Activated T-helper 2 cell treated with anti-CD3 and anti-CD28 coated beads, Interferon-gamma antibody, Interleukin-2, Interleukin-4, amounts not matched to agents 10 μg/mL and 5 μg/mL and 100 μg/mL, durations not matched to agents 14 hours and 24 hours and 36 hours (primary cell): ENCODE data around the gene PRXL2A. TPM values are rescaled to one million over a fixed set of nuclear protein-coding genes. Genes with fewer than 3 reads are reported as not detected.
"Not testable (repeated sequence)": the region's sequence is repeated elsewhere in the genome, so short reads cannot be mapped to it uniquely, and the experiment has no call there.

Experiments used
- DNase-seq: peaks from one replicate; pipeline ENCODE4 v3.0.0; 2021; ENCODE audit warnings: low spot score
- H3K27ac Mint-ChIP-seq: one replicate; pipeline ENCODE4 v1.8.0; 2021; ENCODE audit warnings: mixed read lengths
- H3K27me3 Mint-ChIP-seq: one replicate; pipeline ENCODE4 v1.8.0; 2021; ENCODE audit warnings: low read depth, mixed read lengths
- H3K36me3 Mint-ChIP-seq: one replicate; pipeline ENCODE4 v1.8.0; 2021; ENCODE audit warnings: low read depth, mixed read lengths
- H3K4me1 Mint-ChIP-seq: one replicate; pipeline ENCODE4 v1.8.0; 2021; ENCODE audit warnings: low read depth, mixed read lengths
- H3K4me3 Mint-ChIP-seq: one replicate; pipeline ENCODE4 v1.8.0; 2021; ENCODE audit warnings: low read depth, mild to moderate bottlenecking, moderate library complexity, mixed read lengths
- H3K9me3 Mint-ChIP-seq: one replicate; pipeline ENCODE4 v1.8.0; 2021; ENCODE audit warnings: mixed read lengths
- intact Hi-C: fragments of 100-400 bp; cut with micrococcal nuclease; formaldehyde crosslinking; loops from one replicate; pipeline ENCODE4 v1.15.1; 2023
- total RNA-seq: library from RNA; stranded (reverse); gene quantifications from 2 replicates; pipeline ENCODE4 v1.2.3, GENCODE V29; 2022

The PRXL2A gene, protein sequence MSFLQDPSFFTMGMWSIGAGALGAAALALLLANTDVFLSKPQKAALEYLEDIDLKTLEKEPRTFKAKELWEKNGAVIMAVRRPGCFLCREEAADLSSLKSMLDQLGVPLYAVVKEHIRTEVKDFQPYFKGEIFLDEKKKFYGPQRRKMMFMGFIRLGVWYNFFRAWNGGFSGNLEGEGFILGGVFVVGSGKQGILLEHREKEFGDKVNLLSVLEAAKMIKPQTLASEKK
- total RNA-seq, result 18.4 and 19.6 TPM in 2 replicates

DNA sequence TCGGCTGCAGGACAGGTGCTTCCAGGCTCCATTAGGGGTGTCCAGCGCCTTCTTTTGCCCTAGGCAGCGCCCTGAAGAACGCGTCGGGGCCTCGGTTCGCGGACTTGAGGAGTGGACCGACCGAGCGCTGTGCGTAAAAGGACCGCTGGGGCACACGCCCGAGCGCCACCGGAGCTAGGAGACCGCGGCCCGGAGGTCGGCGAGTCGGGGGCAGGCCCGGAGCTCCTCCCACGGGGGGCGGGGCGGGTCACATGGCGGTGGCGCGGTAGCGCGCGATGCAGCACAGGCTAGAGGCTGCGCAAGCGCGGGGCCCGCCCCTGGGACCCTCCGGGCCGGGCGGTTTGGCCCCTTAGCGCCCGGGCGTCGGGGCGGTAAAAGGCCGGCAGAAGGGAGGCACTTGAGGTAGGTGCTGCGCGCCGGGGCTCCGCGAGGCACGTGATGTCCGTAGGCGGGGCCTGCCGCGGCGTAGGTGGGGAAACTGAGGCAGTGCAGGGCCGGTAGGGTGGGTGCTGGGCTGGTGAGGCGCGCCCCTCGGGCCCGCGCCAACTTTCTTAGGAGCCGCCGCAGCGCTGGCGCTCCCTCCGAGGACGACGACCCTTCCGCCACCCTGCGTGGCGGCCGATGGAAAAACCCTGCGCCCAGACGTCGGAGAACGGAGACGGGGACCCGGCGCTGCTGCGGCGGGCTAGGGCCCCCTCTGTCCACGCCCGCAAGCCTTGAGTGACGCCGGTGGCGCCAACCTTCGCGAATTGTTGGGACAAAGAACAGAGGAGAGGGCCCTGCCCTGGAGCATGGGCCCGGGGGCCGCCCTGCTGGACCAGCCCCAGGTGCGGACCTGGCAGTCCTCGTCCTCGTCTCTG, at the start of gene PRXL2A:
Gene PRXL2A, plus strand, starts transcription at position 310 of the 860 bp plus-strand sequence. CDS start 11,917 bp downstream, outside the sequence.
- intact Hi-C loops, result no loop called here
- H3K4me1 Mint-ChIP-seq, result peaks cover 33% of the 10 kb centered on the region
- peak within 1 kb of the TSS; percentile 91 for H3K4me3 Mint-ChIP-seq
- peak; percentile 75 for DNase-seq
- no peaks in the 10 kb centered on the region for H3K9me3 Mint-ChIP-seq
- H3K36me3 Mint-ChIP-seq, result no peaks in the 10 kb centered on the region
- H3K27ac Mint-ChIP-seq, result peak within 1 kb of the TSS; percentile 95
- H3K27me3 Mint-ChIP-seq, result peaks cover 25% of the 10 kb centered on the region

DNA sequence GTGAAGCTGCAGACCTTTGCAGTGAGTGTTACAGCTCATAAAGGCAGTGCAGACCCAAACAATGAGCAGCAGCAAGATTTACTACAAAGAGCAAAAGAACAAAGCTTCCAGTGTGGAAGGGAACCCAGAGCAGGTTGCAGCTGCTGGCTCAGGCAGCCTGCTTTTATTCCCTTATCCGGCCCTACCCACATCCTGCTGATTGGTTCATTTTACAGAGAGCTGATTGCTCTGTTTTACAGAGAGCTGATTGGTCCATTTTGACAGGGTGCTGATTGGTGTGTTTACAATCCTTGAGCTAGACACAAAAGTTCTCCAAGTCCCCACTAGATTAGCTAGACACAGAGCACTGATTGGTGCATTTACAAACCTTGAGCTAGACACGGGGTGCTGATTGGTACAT, 49.4 kb upstream of the PRXL2A start:
- intact Hi-C loops, H3K36me3 Mint-ChIP-seq, H3K4me1 Mint-ChIP-seq, DNase-seq, H3K4me3 Mint-ChIP-seq, H3K9me3 Mint-ChIP-seq, H3K27ac Mint-ChIP-seq: not testable (repeated sequence)
- peaks cover 37% of the 10 kb centered on the region for H3K27me3 Mint-ChIP-seq

DNA sequence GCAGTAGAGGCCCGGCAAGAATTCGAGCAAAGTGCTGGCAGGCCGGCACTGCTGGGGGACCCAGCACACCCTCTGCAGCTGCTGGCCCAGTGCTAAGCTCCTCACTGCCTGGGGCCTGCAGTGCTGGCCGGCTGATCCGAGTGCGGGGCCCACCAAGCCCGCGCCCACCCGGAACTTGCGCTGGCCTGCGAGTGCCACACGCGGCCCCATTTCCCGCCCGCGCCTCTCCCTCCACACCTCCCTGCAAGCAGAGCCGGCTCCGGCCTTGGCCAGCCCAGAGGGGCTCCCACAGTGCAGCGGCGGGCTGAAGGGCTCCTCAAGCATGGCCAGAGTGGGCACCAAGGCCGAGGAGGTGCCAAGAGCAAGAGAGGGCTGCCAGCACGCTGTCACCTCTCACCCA, 48.7 kb upstream of the PRXL2A start:
- Mint-ChIP-seq H3K27ac (no peak overlapping the region), H3K4me3 (no peak overlapping the region), H3K9me3 (no peaks in the 10 kb centered on the region), H3K4me1 (peaks cover 2% of the 10 kb centered on the region), H3K27me3 (peaks cover 38% of the 10 kb centered on the region), H3K36me3 (no peaks in the 10 kb centered on the region)
- no peak for DNase-seq
- intact Hi-C loops, result no loop called here

DNA sequence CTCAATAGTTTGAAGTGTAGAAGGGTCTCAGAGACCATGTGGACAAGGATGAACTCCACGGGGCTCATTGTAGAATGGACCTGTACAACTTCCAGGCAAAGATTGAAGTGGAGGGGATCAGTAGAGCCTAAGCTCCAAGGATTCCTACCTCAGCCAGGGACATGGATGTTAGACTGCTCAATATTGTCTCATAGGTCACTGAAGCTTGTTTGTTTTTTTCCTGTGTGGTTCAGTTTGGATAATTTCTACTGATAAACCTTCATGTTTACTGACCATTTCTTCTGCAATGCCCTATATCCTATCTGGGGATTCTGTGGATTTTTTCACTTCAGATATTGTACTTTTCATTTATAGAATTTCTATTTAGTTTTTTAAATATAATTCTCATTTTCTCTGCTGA, 42.8 kb upstream of the PRXL2A start:
- Mint-ChIP-seq H3K36me3 (no peaks in the 10 kb centered on the region), H3K9me3 (peaks cover 13% of the 10 kb centered on the region), H3K27me3 (peaks cover 13% of the 10 kb centered on the region), H3K27ac (no peak overlapping the region), H3K4me1 (no peaks in the 10 kb centered on the region), H3K4me3 (no peak overlapping the region)
- no peak for DNase-seq
- intact Hi-C loops, result no loop called here

DNA sequence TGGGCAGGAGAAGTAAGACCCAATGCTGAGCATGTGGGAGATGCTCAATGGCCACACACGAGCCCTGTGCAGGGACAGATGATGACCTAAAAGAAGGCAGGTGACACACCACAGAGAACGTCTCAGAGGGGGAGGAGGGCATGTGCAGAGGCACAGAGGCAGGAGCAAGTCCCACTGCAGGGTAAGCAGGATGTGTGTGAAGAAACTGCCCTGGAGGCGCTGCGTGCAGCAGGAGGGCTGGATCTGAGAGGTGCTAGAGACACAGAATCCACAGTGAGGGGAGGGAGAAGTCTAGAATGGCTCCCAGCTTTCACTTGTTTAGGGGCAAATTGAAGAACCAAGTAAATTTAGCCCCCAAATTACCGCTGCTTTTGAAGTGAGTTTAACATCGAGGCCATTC, 36.9 kb upstream of the PRXL2A start:
- intact Hi-C loops, result no loop called here
- Mint-ChIP-seq H3K4me1 (no peaks in the 10 kb centered on the region), H3K4me3 (no peak overlapping the region), H3K36me3 (no peaks in the 10 kb centered on the region), H3K9me3 (peaks cover 13% of the 10 kb centered on the region), H3K27ac (no peak overlapping the region), H3K27me3 (peaks cover 8% of the 10 kb centered on the region)
- DNase-seq, result no peak

DNA sequence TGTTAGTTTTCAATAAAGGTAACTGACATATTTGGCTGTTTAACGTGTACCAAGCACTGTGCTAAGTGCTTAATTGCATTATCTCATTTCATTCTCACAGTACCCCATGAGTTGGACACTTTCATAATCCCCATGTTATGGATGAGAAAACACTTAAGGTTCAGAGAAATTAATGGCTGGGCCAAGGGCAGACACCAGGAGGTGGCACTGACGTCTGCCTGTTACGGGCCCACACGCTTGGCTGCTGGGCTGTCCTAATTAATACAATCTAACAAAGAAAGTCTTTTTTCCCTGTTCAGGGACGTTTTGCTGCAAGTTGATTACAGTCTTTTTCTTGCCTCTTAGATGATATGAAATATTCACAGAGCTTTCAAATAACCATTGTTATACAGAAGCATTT, 35.7 kb upstream of the PRXL2A start:
- Mint-ChIP-seq H3K4me1 (no peaks in the 10 kb centered on the region), H3K4me3 (no peak overlapping the region), H3K9me3 (peaks cover 5% of the 10 kb centered on the region), H3K27me3 (peaks cover 15% of the 10 kb centered on the region), H3K27ac (no peak overlapping the region), H3K36me3 (no peaks in the 10 kb centered on the region)
- no peak for DNase-seq
- intact Hi-C loops, result no loop called here

DNA sequence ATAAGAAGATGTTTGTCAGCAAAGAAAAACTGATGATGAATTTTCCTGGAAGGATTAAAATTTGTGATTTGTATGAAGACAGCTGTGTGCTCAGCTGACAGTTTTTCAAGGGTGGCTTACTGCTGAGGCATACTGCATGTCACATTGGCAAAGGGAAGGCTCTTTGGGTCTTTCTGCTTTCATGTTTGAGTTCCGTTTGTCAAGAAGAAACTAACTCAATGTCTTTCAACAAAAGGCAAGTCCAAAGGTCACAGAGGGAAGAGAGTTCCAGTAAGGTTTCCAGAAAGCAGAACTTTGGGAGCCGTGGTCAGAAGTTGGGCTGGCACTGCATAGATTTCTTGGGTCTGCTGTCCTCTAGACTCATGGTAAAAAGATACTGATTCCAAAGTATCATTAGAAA, 34.8 kb upstream of the PRXL2A start:
- intact Hi-C loops, result no loop called here

DNA sequence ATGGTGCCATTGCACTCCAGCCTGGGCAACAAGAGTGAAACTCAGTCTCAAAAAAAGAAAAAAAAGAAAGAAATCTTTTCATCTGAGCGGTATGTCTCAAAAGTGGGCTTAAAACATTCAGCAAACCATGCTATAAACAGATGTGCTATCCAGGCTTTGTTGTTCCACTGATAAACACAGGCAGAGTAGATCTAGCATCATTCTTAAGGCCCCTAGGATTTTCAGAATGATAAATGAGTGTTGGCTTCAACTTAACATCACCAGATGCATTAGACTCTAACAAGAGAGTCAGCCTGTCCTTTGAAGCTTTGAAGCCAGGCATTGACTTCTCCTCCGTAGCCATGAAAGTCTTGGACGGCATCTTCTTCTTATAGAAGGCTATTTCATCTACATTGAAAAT, 28.6 kb upstream of the PRXL2A start:
- no peaks in the 10 kb centered on the region for H3K36me3 Mint-ChIP-seq
- intact Hi-C loops, result loop anchor here (2.0 to 10.0 kb wide), 6 partner anchors 33 to 568 kb away; partner anchors contain the start of gene SH2D4B
- H3K4me3 Mint-ChIP-seq, result no peak overlapping the region
- peaks cover 20% of the 10 kb centered on the region for H3K27me3 Mint-ChIP-seq
- DNase-seq, result no peak
- H3K27ac Mint-ChIP-seq, result no peak overlapping the region
- H3K4me1 Mint-ChIP-seq, result peaks cover 16% of the 10 kb centered on the region
- no peaks in the 10 kb centered on the region for H3K9me3 Mint-ChIP-seq

More for the DNA sequence above, 34.8 kb upstream of the PRXL2A start:
- Mint-ChIP-seq H3K9me3 (no peaks in the 10 kb centered on the region), H3K27me3 (peaks cover 12% of the 10 kb centered on the region), H3K36me3 (no peaks in the 10 kb centered on the region), H3K4me1 (peaks cover 5% of the 10 kb centered on the region), H3K27ac (no peak overlapping the region), H3K4me3 (no peak overlapping the region)
- no peak for DNase-seq

DNA sequence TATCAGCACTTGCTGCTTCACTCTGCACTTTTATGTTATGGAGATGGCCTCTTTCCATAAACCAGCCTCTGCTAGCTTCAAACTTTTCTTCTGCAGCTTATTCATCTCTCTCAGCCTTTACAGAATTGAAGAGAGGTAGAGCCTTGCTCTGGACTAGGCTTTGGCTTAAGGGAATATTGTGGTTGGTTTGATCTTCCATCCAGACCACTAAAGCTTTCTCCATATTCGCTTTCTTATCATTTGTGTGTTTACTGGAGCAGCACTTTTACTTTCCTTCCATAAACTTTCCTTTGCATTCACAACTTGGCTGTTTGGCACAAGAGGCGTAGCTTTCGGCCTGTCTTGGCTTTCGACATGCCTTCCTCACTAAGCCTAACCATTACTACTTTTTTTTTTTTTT, 28.2 kb upstream of the PRXL2A start:
- DNase-seq, result no peak
- no peaks in the 10 kb centered on the region for H3K9me3 Mint-ChIP-seq
- no peak overlapping the region for H3K4me3 Mint-ChIP-seq
- intact Hi-C loops, result loop anchor here (5.0 to 10.0 kb wide), 4 partner anchors 155 to 567 kb away; partner anchors contain the start of gene SH2D4B
- H3K36me3 Mint-ChIP-seq, result no peaks in the 10 kb centered on the region
- H3K27ac Mint-ChIP-seq, result no peak overlapping the region
- H3K4me1 Mint-ChIP-seq, result peaks cover 16% of the 10 kb centered on the region
- H3K27me3 Mint-ChIP-seq, result peaks cover 20% of the 10 kb centered on the region

DNA sequence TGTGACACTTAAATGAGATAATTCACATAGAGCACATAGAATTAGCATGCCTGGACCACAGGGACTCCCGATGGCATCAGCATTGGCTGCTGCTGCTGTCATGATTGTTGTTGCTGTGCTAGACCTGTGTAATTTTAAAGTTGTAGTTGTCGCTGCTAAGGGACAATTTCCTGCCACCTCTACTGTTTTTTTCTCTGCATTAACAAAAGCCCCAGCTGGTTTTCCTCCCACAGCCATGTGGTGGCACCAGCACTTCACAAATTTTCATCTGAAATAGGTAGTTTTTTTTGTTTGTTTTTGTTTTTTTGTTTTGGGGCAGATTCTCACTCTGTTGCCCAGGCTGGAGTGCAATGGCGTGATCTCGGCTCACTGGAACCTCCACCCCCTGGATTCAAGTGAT, 25.4 kb upstream of the PRXL2A start:
- no peaks in the 10 kb centered on the region for H3K9me3 Mint-ChIP-seq
- no peak overlapping the region for H3K27ac Mint-ChIP-seq
- H3K4me3 Mint-ChIP-seq, result no peak overlapping the region
- H3K27me3 Mint-ChIP-seq, result peaks cover 13% of the 10 kb centered on the region
- H3K36me3 Mint-ChIP-seq, result no peaks in the 10 kb centered on the region
- H3K4me1 Mint-ChIP-seq, result peaks cover 16% of the 10 kb centered on the region
- DNase-seq, result peak; percentile 22
- intact Hi-C loops, result loop anchor here (1.0 to 10.0 kb wide), 6 partner anchors 60 to 564 kb away; partner anchors contain the start of gene SH2D4B

DNA sequence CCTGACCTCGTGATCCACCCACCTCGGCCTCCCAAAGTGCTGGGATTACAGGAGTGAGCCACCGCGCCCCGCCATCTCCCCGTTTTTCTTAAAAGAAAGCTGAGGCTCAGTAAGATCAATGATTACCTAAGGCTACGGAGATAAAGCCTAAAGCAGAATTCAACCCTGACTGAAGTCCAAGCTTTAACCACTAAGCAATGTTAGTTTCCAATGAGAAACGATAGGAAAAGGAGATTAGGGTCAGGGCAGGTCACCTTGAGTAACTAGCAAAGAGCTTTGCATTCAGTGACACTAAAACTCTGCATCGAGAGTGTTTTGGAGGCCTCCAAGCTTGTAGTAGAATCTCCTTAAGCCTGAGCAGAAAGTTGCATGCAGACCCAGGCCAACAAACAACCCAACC, 17.6 kb upstream of the PRXL2A start:
- no peaks in the 10 kb centered on the region for H3K36me3 Mint-ChIP-seq
- H3K4me1 Mint-ChIP-seq, result no peaks in the 10 kb centered on the region
- H3K4me3 Mint-ChIP-seq, result no peak overlapping the region
- no peak for DNase-seq
- H3K27me3 Mint-ChIP-seq, result peaks cover 10% of the 10 kb centered on the region
- no peaks in the 10 kb centered on the region for H3K9me3 Mint-ChIP-seq
- no peak overlapping the region for H3K27ac Mint-ChIP-seq
- intact Hi-C loops, result no loop called here

DNA sequence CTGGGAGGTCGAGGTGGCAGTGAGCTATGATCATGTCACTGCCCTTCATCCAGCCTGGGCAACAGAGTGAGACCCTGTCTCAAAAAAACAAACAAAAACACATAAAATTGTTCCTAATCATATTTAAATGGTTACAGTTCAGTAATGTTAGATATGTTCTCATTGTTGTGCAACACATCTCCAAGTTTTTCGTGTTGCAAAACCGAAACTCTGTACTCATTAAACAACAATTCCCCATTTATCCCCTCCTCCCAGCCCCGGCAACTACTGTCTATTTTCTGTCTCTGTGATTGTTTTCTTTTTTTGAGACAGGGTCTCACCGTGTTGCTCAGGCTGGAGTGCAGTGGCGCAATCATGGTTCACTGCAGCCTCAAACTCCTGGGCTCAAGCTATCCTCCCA, 16.1 kb upstream of the PRXL2A start:
- DNase-seq, result no peak
- H3K4me1 Mint-ChIP-seq, result no peaks in the 10 kb centered on the region
- no peak overlapping the region for H3K4me3 Mint-ChIP-seq
- H3K27me3 Mint-ChIP-seq, result peaks cover 12% of the 10 kb centered on the region
- intact Hi-C loops, result no loop called here
- H3K27ac Mint-ChIP-seq, result no peak overlapping the region
- no peaks in the 10 kb centered on the region for H3K36me3 Mint-ChIP-seq
- no peaks in the 10 kb centered on the region for H3K9me3 Mint-ChIP-seq

DNA sequence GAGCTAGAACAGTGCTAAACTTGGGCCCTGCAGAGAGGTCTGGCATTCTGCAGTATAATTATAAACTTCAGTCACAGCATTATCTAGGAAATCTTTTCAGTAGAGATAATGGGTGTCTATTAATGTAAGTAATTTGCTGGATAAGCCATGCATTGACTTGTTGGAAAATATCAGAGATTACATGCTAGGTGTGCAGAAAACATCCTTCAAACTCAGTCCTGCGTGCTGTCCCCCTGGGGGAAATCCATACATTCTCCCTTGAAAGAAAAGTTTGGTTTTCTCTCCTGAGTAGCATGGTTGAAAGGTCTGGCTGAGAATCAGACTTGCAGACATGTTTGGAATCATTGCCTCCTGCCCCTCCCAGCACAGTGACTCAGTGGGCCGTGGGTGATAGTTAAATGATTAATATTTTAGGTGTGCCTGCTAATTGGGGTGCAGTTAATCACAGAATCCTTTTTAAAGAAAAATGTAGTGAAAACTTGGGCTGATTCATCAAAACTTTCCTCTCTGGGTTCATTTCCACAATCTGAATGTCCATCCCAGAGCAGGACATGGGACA, 13.9 kb upstream of the PRXL2A start:
- no peak overlapping the region for H3K4me3 Mint-ChIP-seq
- no peak for DNase-seq
- intact Hi-C loops, result no loop called here
- H3K9me3 Mint-ChIP-seq, result no peaks in the 10 kb centered on the region
- H3K36me3 Mint-ChIP-seq, result no peaks in the 10 kb centered on the region
- no peaks in the 10 kb centered on the region for H3K4me1 Mint-ChIP-seq
- H3K27me3 Mint-ChIP-seq, result peaks cover 12% of the 10 kb centered on the region
- H3K27ac Mint-ChIP-seq, result no peak overlapping the region
